ENCODE data around the gene LSAMP.

LSAMP gene

DNA sequence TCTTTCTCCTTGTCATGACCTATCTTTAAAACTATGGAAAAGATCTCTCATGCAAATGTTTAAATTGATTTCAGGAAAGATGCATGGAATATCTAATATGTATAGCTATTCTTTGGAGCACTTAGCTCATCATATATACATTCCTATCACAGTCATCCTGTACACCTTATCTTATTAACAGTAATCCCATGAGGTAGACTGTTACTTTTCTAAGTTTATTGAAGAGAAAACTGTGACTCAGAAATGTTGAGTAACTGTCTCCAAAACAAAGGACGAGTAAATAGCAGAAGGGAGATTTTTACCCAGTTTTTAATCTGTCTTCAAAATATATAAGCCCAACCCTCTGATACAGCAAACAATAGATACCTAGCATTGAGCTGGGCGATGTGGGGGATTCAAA, 513.7 kb downstream of the LSAMP start:
- DNase-seq = no peak

DNA sequence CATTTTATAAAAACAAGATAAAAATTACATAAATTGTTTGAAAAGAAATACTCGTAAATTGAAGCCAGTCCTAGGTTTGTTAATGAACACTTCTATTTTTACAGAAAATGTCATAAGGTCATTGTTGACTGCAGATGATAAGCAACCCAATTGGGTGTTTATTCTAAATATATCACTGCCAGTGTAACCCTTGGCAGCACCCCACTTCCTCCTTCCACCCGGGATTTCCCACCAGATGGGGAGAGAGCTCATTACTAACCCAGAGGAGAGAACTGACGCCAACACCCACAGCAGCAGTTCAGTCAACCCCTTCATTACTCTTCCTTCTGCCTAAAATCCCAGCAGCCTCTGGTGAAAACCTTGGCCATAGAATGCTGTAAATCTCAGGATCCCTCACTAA, 514.4 kb downstream of the LSAMP start:
- DNase-seq = no peak

DNA sequence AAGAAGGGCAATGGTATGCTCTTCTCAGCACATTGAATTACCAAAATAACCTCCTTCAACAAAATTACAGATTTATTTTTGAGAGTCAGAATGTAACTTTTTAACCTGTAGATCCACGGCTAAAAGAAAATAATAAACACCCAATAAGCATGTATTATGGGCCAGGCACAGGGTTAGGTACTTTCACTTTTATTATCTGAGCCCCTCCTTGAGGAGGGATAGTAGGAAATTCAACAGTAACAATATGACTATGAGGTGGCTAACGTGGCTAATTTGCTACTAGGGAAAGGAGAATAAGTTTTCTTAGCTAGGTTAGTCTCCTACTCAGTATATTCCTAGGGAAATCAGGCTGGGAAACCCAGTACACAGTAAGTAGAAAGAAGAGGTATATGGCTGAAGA, 515.1 kb downstream of the LSAMP start:
- no peak for DNase-seq

DNA sequence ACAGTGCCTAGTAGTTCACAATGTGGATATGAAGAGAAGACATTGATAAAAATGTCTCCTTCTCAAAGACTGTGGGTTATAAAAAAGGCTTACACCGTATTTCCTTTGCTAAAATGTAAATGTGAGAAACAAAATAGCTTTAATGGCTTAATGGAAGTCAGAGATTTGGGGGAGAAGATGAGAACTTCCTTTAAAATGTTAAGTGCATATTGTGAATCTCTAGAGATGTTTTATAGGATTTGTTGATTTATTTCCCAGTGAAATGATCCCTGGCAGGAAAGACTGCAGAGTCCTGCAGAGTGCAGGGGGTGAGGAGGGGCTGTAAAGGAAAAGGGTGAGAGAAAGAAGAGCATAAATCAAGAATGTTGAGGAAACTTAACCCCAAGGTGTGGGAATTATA, 516.9 kb downstream of the LSAMP start:
- no peak for DNase-seq

DNA sequence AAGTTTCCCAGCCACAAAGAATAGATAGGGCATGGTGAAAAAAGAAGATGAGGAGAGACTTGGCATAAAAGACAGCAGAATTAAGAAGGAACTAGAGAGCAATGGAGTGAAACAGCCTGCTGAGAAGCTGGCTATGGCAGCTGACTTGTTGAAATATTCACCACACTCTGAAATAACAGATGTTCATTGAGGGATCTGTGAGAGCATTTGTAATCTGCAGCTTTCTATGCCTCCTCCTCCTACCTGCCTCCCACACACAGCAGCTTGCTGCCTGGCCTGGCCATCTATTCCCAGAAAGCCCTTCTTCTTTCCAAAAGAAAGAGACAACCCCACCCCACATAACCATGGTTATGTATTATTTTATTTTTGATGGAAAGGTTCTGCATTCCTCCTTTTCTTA, 518.1 kb downstream of the LSAMP start:
- DNase-seq = no peak

DNA sequence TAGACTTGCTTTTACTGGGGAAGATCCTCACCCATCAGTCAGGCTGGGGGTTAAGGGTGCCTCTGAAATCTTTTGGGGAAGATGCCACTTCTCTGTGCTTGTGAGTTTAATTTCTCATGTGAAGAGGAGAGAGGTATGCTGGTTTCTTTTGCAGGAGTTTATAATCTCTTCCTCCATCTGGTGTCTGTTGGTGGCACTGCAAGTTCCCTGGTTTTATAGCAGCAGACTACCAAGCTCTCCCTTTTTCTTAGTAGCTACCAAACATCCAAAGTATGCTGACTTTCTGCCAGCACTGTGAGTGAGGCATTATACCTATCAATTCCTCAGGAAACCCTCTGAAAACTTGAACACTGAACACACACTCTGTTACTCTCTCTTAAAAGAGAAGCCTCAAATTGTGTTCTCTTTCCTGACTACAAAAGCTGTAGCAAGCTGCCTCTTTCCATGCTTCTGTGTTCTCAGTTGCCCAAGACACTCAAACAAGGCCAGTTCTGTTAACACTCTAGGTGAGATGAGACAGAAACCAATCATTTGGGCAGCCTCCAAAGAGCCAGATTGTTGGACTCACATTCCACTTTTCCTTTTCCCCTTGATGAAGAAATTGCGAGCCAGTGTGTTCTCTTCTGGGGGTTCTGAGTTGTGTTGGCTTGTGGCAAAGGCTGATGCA, 522.5 kb downstream of the LSAMP start:
- no peak for DNase-seq

DNA sequence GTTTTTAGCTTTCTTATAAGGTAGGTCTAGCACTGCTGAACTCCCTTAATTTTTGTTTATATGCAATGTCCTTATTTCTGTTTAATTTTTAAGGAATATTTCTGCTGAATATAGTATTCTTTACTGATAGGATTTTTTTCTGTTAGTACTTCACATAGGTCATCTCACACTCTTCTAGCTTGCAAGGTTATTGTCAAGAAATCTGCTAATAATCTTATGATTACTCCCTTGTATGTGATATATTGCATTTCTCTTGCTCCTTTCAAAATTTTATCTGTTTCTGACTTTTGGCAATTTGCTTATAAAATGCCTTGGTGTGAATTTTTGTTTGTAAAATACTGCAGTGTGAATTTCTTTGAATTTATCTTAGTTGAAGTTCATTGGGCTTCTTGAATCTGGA, 523.6 kb downstream of the LSAMP start:
- no peak for DNase-seq

DNA sequence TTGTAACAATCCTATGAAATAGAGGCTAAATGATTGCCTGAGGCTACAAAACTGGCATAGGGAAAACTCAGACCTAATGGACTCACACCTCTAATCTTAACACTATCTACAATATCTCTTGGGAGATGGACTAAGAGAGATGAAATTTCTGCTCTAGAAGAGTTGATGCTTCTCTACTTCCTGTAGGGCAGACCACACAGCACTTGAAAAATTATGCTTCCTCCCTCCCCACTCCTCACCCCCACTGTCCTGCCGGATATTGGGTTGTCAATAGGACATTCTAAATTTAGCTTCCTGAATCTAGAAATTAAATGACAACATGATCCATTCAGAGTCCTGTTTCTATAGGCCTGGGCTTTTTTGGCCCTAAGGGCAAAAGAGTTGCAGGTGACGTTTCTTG, 526.4 kb downstream of the LSAMP start:
- DNase-seq = no peak

DNA sequence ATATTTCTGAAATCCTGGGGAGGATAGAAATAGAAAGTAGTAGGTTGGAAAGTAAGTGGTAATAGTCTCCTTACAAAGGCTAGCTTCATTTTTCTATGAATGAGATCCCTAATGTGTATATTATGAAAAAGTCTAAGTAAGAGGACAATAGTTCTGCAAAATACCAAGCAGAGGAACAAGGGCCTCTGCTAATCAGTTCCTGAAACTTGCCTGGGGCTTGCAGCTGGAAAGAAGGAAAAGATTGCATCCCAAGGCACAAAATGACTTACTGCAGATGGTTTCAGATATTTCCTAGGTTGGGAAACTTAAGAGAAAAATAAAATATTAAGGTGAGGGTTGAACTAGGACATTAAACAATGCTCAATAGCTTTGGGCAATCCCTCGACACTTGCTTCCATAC, 528.4 kb downstream of the LSAMP start:
- no peak for DNase-seq

DNA sequence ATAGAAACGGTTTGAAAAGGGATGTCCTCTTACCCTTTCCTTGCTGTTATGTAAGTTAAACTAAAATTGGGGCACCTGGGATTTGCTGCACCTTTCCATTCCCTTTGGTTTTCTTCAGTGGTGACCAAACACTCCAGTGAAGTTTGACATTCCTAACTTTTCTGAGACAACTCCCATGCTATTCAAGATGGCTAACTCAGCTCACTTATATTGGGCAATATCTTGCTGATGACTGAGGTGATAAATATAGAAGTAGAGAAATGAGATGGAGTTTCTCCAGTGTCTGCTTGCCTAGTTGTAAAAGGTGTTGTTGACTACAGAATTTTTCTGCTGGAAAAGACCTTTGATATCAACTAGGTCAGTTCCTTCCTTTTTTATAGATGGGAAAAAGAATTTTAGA, 530.2 kb downstream of the LSAMP start:
- DNase-seq = no peak

DNA sequence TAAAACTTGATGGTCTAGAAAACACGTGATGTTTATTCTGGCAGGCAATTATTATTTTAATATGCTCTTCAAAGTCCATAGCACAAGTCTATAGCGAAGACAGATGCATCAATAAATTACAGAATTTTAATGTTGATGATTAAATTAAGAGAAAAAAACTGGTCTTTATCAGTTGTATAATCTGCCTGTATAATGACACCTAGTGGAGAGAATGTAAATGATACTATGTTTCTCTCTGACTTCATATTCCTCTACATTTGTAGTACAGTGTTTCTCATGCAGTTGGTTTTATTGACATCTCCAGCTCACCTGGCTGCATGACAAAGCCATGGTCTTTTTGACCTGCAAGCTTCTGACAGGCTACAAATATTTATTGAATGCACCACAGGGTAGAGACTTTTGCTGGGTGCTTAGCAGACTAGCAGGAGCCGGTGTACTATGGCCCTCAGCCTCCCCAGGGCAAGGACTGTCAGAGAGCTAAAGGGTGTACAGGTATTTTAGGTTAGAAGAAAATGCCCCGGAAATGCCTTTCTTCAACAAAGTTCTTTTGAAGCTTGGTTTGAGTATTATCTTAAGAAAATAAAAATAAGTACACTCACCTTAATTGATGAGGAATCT, 532.1 kb downstream of the LSAMP start:
- DNase-seq = no peak

DNA sequence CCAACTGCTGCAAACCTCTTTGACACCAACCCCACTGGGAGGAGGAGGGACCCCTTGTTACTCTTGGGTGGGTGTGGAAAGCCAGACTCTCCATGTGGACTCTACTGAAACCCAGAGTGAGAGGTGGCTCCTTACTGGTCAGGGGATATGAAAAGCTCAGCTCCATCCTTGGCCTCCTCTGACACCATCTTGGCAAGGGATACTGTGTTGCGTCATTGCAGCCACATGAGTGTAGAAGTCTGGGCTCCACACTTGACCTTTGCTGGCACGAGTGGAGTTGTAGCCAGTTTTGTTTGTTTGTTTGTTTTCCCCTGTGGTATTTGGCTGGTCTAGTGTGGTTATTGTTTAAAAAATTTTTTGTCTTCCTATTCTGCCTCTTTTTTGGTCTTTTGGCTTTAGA, 532.9 kb downstream of the LSAMP start:
- DNase-seq = no peak

DNA sequence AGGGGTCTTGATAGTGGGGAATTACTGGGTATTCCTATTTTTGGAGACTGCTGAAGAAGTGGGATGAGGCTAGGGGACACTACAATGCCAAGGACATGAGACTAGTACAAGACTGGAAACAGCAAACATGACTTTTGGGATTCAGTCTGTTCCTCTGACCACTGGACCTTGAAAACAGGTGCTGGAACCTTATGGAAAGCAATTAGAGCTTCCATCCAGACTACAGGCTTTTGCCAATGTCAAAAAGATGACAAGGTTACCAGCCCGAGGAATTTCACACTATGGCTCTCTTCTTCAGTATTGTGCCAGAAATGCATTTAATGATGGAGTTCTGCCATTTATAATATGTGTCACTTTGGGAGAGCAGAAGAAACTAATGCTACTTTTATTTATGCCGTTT, 539.4 kb downstream of the LSAMP start:
- DNase-seq = no peak

DNA sequence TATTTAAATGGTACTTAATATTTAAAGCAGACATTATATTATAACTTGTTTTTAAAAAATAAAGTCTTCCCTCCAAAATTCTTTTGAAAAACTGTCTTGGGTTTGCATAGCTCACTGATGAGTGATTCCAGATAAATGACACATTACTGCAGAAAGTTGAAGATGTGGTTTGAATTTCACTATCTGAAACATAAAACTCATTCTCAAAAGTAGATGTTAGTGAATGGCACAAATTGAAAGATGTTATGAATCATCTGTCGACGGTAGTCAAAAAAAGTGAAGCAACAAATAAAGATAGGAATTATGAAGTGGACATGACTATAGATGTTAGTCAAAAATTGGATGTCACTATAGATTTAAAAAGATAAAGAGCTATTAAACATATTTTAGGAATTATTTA, 541.4 kb downstream of the LSAMP start:
- no peak for DNase-seq

DNA sequence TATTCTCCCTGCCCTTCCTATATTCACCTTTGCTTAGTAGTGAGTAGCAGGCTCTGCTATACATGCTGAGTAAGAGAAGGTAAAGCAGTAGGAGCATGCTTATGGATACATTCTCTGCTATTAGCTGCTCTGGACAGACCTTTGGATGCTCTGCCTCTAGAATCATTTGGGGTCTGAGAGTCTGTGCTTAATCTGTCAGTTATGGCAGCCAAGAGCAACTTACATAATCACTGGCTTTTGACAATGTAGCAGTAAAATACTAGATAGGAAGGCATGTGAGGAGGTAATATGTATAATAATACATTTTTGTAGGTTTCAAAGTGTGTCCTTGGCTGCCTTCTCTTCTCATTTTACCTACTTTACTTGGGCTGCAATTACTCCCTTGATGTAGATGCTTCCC, 544.3 kb downstream of the LSAMP start:
- DNase-seq = no peak

DNA sequence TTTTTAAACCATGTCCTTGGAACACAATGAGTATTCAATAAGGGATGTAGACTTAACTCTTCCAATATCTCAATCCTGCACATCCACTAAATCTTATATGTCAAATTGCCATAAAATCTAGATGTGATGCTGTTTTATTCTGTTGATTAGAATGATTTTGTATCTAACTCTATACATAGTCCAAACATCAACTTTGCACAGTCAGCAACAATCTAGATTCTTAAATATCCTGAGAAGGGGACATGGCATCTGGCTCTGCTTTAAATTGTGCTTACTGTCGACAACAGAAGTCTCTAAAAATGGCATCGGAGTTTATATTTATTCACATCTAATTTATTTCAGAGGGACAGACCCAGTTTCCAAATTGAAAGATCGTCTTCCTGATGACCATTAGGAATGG, 545.8 kb downstream of the LSAMP start:
- DNase-seq = no peak

DNA sequence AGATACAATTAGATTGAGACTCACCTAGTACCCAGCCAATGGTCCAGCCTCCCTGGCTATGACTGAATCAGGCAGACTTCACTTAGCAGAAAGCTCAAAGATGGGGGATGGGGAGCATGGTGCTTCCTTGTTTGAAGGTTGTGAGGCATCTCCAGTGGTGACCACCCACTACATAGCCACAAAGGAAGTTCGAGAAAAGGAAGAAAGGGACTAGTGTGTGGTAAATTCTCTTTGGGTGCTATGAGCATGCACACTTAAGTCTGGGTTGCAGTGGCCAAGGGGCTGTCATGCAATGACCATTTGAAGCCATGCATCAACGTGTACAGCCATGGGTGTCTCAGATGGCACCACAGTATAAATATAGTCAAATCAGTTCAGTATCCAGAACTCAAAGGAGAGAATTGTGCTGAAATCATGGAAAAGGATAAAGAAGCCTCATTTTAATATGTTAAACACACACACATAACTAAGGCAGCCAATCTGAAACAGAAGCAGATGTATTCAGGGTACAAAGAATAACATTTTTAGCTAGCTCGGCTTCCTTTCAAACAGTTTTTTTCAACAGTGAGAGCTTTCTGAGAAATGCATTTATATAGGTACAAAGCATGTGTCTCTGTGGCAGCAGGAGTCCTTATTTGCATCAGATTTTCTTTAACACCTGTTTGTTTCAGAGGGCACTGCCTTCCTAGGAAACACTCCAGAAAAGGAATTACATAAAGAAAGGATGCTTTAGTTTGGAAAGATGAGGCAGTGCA, 546.5 kb downstream of the LSAMP start:
- no peak for DNase-seq

DNA sequence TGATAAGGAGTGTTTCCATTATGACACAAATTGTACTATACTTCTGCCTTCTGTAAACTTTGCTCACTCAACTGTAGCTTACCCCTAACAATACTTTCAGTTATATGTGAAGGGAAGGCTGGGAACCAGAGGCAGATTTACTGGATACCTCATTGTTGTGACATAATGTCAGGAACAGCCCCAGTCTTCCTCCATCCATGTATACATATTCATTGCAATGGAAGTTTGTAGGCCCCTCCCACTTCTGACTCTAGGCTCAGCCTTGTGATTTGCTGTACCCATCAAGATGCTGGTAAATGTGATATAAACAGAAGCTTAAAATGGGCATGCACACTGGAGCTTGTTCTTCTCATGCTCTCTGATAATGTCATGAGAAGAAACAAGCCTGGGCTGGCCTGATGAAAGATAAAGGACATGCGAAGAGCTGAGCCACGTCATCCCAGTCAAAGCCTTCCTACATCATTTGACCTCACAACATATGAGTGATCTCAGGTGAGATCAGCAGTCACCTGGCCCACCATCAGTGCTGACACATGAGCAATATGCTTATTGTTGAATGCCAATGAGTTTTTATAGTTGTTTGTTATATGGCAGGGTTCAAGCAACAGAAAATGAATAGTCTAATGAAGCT, 554.2 kb downstream of the LSAMP start:
- DNase-seq = no peak

DNA sequence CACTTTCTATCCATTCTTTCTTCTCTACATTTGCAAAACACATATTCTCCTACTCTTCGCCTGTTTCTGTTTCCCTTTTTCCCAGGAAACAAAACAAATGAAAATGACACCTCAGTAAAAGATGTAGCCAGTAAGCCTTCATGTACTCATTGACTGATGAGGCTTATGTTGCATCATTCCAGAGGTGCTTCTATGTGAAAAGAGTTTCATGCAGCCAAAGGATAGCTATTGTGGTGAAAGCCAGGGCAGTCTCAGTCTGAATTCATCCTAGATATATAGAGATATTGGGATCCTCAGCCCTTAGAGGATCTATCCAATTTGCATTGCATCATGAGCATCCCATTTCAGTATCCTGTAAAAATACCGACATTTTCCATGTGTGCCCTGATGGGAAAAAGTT, 554.7 kb downstream of the LSAMP start:
- DNase-seq = no peak

DNA sequence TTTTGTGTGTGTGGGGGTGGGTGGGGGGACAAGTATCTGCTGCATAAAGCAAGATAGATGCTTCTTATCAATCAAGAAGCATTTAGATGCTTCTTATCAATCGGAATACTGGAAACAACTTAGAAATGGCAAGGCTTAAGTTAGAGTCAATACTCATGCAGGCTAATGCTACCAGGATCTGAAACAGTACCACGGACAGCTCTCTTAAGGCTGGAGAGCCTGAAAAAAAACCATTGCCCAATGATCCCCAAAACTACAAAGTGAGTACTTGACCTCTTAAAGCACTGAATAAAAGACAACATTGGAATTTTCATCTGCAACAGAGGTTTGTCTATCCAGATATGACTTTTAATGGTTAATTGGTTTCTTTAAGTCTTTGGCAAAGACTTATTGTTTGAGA, 559.7 kb downstream of the LSAMP start:
- DNase-seq = no peak

DNA sequence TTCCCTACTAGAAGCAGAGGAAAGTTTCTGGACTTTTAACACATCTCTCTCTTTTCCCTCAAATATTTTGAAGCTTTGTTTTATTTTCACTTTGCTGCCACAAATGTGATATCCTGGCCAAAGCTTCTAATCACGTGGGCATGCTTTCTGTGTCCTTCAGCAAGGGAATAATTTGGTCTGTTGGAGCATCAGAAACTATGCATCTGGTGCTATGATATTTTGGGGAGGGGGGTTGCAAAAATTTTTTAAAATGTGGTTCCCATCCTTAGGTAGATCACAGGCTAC, 567.7 kb downstream of the LSAMP start:
- DNase-seq = no peak

DNA sequence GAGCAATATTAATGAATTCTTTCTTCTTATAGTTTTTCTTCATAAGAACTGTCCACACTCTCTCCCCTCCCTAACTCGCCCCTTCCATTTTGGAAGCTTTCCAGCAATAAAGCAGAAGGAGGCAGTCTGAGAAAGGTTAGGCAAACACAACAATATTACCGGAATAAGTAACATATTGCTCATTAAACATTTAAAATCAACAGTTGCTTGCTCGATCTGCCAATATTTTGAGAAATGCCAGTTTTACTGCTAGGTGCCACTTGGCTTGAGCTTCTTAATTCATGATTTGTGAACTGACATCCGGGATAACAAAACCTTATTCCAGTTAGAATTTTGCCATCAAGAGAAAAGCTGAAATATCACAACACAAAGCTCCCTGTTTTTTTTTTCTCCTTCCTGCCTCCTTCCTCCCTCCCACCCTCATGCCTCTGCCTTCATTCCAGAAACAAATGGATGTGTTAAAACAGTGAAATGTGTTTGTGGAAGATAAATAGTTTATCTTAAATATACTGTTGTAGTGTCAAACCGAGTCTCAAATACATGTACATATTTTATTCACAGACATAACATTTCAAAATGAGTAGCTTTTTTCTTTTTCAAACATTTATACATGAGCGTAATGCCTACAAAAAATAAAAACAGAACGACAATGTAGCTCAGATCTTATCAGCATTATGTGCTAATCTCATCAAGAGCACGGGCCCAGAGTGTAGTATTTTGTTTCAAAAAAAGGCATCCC, 568.2 kb downstream of the LSAMP start:
- DNase-seq = no peak

DNA sequence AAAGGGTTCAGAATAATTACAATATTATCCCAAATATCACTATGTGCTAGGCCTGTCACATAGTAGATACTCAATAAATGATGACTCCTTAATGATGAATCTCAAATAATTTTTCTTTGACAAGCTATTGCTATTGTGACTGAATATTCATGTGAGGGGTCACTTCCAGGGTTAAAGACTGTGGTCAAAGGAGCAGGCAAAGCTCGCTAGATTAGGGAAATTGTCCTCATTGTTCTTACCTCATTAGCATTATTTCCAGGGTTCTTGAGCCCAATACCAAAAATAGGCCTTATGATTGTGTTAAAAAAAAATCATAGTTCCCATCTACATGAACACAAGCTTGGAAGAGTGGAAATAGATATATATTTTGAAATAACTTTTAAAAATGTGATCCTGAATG, 569.8 kb downstream of the LSAMP start:
- no peak for DNase-seq

DNA sequence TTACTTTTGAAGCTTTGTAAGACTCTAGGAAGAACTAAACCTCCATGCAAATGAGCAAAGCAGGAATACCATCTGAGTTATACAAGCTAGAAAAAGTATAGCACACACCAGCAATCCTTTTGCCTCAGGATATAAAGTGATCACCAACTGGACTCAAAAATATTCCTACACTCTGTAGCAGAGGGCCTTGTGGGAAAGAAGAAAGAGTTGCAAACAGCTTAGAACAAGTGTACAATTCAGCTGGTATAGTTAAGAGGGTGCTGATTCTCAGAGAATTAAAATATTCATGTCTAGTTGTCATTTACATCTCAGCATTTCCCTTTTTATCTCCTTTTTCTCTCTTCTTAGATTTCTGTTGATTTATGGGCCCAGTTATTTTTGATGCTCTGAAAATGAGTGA, 573.6 kb downstream of the LSAMP start:
- no peak for DNase-seq
